Ishikawa (cell line): ENCODE measurements around the gene SH3D21.

Experiments used
- CEBPB ChIP-seq: IDR thresholded peaks from 2 replicates; pipeline ENCODE4 v1.6.1; 2012
- CREB1 ChIP-seq: IDR thresholded peaks from 2 replicates; pipeline ENCODE4 v1.6.1; 2012; ENCODE audit warnings: low read depth
- EP300 ChIP-seq: IDR thresholded peaks from 2 replicates; pipeline ENCODE4 v1.6.1; 2012; ENCODE audit warnings: borderline replicate concordance
- FOXM1 ChIP-seq: IDR thresholded peaks from 2 replicates; pipeline ENCODE4 v1.6.1; 2012; ENCODE audit warnings: low read depth, borderline replicate concordance
- MAX ChIP-seq: IDR thresholded peaks from 2 replicates; pipeline ENCODE4 v1.6.1; 2012
- RAD21 ChIP-seq: IDR thresholded peaks from 2 replicates; pipeline ENCODE4 v1.6.1; 2012; ENCODE audit warnings: low read depth
- REST ChIP-seq: IDR thresholded peaks from 2 replicates; pipeline ENCODE4 v1.6.1; 2012; ENCODE audit warnings: low read depth, mild to moderate bottlenecking
- TAF1 ChIP-seq: IDR thresholded peaks from 2 replicates; pipeline ENCODE4 v1.6.1; 2012; ENCODE audit warnings: low read depth, mild to moderate bottlenecking
- TEAD4 ChIP-seq: IDR thresholded peaks from 2 replicates; pipeline ENCODE4 v1.6.1; 2012
- USF1 ChIP-seq: IDR thresholded peaks from 2 replicates; pipeline ENCODE4 v1.6.1; 2012
- YY1 ChIP-seq: IDR thresholded peaks from 2 replicates; pipeline ENCODE4 v1.6.1; 2012; ENCODE audit warnings: low read depth

- TF ChIP-seq YY1 (no peak), USF1 (no peak), CREB1 (no peak), REST (no peak), MAX (no peak), TEAD4 (no peak), FOXM1 (no peak), RAD21 (no peak), TAF1 (no peak), CEBPB (no peak), EP300 (no peak)
Observed at GRCh38 chr1:36359383-36359782, 53.2 kb downstream of the SH3D21 start.
